ENCODE data around the gene VWA5B2. TPM values are rescaled to one million over a fixed set of nuclear protein-coding genes. Genes with fewer than 3 reads are reported as not detected.
"Not testable (repeated sequence)": the region's sequence is repeated elsewhere in the genome, so short reads cannot be mapped to it uniquely, and the experiment has no call there.

Gene VWA5B2
- polyA plus RNA-seq, 4 donors, result 0.29 to 2.3 (median 1.6) TPM

DNA sequence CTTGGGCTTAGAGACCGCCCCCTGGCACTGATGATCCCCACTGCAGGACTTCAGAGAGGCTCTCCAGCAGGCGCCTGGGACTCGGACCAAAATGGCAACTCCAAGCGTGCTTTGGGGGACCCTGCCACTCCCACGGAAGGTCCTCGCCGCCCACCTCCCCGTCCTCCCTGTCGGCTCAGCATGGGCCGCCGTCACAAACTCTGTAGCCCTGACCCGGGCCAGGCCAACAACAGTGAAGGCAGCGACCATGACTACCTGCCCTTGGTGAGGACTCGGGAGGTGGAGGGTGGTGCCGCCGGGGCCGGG lies 11.7 kb downstream of the VWA5B2 start:
- no peak for DNase-seq (ENCODE audit: low read depth in 4 of 4, low spot score in 3 of 4)

DNA sequence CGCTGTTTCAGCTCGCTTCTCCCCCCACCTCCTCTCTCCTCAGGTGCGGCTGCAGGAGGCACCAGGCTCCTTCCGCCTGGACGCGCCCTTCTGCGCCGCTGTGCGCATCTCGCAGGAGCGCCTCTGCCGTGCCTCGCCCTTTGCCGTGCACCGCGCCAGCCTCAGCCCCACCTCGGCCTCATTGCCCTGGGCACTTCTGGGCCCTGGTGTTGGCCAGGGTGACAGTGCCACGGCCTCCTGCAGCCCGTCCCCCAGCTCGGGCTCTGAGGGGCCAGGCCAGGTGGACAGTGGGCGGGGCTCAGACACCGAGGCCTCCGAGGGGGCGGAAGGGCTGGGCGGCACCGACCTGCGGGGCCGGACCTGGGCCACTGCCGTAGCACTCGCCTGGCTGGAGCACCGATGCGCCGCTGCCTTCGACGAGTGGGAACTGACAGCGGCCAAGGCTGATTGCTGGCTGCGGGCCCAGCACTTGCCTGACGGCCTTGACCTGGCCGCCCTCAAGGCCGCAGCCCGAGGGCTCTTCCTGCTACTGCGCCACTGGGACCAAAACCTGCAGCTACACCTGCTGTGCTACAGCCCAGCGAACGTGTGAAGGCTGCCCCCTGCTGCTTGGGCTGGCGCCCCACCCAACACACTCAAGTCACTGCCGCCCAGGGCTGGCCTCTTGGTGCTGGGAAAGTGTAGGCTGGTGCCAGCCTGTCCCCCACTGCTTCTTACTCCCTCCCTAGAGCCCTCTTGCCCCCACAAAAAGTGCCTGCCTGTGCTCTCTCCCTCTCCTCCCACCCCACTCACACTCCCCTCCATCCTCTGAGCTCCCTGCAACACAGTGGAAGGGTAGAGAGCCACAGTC lies 12.3 kb downstream of the VWA5B2 start:
- no peak for DNase-seq (ENCODE audit: low read depth in 4 of 4, low spot score in 3 of 4)

DNA sequence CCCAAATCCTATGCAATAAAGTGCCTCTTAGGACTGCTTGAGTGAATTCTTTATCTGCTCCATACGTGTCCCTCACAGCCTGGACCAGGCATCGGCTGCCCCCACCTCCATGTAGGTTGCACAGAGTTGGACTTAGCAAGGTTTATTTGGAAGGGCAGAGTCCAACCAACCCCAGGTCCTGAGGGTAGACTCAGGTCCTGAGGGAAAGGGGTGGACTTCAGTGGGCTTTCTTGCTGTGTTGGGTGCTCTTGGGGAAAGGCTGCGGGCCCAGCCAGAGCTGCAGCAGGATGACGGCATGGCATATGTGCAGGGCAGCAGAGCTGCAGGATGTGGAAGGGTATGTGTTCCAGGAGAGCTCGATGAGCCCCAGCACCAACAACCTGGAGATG lies 12.9 kb downstream of the VWA5B2 start:
- DNase-seq (ENCODE audit: low read depth in 4 of 4, low spot score in 3 of 4), result no peak

DNA sequence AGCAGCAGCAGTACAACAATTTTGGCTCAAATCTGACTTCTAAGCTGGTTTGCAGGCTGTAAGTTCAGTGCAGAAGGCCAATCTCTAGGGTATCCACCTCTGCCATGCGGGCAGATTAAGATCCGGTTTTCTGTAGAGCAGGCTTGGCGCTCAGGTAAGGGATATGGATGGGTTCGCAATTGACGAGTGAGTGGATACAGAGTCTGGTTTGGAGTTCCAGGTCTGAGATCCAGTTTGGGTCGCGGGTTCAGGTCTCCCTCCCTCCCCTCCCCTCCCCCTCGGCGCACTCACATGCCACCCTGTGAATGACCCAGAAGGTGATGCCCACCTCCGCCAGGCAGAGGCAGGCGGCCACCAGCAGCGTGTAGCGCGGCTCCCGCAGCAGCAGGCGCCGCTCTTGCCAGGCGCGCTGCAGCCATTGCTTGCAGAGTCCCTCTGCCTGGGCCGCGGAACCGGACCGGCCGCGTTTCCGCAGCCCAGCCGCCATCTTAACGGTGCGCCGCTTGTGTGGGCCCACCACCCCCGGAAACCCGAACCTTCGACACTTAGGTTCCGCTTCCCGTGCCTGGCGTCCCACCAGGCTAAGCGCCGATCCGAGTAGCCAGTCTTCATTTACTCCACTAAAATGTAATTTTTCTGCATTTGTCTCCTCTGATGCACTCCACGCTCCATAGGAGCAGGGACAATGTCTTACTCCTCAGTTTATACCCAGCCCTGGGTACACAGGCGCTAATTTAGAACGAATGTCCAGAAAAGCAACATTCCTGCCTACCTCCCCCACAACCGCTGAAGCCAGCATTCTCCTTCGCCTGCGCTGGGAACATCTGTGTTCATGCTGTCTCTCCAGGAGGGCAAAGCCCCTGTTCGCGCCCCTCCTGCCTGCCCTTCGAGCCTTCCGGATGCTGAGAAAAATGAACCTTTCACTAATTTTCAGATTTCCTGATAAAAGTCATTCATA lies 19.3 kb downstream of the VWA5B2 start, which contains the start of gene ALG3:
TSS of gene ALG3 (minus strand) at position 509 of the 958 bp plus-strand sequence. CDS start at position 487, 22 bp downstream.
- DNase-seq (ENCODE audit: low read depth in 4 of 4, low spot score in 3 of 4), result peak in 2 of 4 donors; percentile 77 to 79

DNA sequence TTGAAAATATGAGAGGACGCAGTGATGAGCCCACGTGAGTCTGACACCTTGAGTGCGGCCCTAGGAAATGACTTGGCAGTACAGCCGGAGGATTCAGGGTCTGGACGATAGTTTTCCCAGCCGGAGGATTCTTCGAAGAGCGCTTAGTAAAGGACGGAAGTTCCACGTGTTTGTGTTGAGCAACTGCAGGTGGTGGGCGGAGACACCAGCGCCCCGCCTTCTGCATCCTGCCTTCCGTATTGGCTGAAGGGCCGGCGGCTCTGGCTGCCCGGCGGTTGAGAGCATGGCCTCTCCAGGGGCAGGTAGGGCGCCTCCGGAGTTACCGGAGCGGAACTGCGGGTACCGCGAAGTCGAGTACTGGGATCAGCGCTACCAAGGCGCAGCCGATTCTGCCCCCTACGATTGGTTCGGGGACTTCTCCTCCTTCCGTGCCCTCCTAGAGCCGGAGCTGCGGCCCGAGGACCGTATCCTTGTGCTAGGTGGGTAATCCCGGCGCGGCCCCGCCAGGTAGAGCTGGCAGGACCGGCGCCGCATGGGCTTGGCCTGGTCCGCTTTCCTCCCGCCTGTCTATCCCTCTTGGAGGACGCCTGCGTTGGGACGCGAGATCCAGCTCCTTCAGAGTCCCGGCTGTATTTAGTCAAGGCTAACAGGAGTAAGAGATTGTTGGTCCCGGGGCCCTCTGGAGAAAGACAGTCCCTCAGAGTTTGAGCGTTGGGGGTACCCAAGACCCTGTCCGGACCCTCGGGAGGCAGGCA lies 20.2 kb downstream of the VWA5B2 start, which contains the start of gene EEF1AKMT4:
TSS of gene EEF1AKMT4 (plus strand) at position 261 of the 755 bp plus-strand sequence. CDS start at position 284, 23 bp downstream.
- DNase-seq (ENCODE audit: low read depth in 4 of 4, low spot score in 3 of 4), result peak; percentile 76 to 89 (median 84)

DNA sequence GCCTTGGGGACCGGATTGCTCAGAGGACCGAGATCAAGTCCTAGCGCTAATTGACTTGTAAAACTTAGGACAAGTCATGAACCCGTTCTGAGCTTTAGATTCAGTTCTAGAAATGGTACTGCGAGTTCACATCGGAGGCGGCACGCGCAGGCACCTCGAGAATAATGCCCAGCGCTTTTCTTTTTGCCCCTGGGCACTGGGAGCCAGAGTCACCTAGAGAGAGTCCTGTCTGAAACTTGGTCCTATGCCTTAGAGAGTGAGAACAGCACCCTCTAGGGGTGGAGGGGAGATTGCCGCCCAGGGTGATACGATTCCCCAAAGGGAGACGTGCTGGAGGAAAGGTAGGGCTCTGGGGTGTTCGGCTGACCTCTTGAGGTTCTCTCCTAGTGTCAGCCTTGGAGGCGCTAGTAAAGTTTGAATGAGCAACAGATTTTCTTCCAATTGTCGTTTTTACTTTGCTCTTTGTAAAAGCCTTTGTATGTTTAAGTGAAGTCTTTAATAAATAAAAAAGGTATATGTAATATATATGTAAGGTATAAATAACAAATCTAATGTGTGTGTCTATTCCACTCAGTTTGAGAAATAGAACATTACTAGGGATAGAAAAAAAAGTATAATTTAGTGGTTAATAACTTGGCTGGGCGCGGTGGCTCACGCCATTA lies 20.9 kb downstream of the VWA5B2 start:
- peak in 1 of 4 donors; percentile 70 for DNase-seq (ENCODE audit: low read depth in 4 of 4, low spot score in 3 of 4)

DNA sequence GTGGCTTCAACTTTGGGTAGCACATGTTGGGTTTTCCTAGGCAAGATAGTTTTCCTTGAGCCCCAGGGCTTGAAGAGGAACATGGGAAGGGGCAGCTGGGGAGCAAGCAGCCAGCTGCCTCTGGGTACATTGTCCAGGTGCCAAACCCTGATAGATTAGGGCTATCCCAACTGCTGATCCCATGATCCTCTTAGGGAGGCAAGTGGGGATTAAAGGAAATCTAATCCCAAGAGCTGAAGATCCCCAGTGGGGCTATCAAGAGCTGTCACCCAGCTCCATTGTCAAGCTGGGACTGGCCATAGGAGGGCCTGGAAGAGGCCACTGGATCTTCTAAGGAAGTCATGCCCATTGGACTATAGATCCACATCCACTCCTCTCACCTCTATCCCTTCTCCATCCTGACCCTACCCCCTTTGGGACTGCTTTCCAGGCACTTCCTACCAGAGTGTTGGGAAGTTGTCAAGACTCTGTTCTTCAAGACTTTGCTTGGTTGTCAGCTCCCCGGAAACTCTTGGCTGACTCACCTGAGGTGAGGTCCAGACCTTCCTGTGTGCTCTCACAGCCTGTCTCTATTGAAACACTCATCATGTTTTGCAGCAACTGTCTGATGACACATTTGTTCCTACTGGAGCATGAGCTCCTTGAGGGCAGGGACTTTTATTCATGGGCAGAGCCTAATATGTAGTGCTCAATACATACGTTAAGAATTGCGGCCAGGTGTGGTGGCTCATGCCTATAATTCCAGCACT lies 26.1 kb downstream of the VWA5B2 start:
- no peak for DNase-seq (ENCODE audit: low read depth in 4 of 4, low spot score in 3 of 4)

DNA sequence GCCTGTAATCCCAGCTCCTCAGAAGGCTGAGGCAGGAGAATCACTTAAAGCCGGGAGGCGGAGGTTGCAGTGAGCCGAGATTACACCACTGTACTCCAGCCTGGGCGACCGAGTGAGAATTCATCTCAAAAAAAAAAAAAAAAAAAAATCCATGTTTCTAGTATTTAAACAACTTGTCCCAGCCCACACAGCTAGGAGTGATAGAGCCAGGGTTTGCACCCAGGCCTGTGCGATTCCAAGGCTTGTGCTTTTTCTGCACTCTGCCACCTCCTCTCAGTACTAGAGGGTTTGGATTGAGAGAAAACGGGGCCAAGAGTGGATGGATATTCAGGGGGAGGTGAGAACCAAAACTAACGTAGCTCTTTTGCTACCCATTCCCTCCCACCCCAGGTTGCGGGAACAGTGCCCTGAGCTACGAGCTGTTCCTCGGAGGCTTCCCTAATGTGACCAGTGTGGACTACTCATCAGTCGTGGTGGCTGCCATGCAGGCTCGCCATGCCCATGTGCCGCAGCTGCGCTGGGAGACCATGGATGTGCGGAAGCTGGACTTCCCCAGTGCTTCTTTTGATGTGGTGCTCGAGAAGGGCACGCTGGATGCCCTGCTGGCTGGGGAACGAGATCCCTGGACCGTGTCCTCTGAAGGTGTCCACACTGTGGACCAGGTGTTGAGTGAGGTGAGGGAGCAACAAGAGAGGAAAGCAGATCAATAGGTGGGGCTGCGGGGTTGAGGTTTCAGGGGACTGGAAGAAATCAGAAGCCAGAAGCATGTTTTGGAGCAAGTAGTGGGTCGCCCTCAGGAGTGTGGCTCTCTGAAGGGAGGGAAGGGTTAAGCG lies 27.9 kb downstream of the VWA5B2 start:
- no peak for DNase-seq (ENCODE audit: low read depth in 4 of 4, low spot score in 3 of 4)

DNA sequence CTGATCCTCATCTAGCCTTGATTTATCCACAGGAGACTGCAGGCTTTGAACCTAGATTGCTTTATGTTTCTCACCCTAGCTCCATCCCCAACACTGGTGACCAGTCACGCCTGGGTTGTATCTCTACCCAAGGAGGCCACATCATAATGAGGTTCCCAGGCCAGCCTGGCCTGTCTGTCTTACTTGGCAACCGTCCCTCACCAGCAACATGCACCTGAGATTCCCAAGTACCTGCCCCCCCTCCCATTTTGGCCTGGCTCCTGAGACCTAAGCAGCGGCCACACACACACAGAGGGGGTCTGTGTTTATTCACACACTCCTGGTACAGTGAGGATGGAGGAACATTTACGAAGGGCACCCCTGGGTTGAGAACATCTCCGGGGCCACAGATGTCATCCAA lies 29.5 kb downstream of the VWA5B2 start:
- DNase-seq (ENCODE audit: low read depth in 4 of 4, low spot score in 3 of 4), result no peak

DNA sequence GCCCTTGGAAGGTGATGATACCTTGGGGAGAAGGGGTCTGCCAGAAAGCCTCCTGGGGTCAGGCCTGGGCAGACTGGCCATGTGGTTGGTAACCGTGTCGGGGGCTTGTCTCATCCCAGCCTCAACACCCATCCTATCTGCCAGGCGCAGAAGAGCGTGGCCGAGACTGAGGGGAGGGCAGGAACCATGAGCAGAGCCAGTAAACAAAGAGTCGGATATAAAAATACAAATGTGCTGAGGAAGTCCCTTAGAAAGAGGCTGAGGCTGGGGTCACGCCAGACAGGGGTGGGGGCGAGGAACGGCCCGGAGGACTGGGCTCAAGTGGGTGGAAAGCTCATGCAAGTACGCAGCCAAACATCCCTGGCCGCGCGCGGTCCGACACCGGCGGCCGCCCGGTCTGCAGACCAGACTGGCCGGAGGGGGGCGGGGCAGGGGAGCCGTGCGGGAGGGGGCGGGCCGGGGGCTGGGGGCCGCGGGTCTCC lies 30.1 kb downstream of the VWA5B2 start:
- DNase-seq (ENCODE audit: low read depth in 4 of 4, low spot score in 3 of 4), result no peak

DNA sequence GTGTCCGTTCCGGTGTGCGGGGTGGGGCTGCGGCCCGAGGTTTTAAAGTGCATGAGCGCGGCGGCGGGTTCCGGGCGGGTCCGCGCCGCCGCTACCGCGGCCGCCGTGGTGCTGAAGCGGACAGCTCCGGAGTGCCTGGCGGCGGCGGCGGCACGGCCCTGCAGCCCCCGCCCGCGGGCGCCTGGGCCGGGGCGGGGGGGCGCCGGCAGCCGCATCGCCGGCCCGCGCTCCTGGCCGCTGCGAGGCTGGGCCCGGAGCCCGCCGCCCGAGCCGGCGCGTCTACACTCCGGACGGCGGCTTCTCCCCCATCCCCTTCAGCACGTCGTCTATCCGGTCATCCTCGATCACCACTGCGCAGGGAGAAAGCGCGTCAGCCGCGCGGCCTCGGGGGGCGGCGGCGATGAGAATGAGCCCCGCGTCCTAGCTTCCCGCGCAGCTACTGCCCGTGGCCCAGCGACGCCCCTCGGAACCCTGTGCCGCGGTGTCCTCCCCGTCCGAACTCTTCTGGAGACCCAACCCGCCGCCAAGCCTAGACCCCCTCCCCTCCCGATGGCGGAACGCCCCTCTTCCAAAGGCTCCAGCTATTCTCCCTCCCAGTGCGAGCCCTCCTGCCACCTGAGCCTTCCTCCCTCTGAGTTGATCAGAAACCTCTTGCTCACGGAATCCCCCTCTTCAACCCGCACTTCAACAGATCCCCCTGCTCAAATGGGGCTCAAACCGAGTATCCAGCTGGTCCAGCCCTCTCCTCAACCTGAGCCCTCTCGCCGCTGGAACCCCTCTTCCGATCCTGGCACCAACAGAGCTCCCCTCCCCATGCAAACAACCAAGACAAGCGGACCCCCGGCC lies 30.7 kb downstream of the VWA5B2 start:
- no peak for DNase-seq (ENCODE audit: low read depth in 4 of 4, low spot score in 3 of 4)

DNA sequence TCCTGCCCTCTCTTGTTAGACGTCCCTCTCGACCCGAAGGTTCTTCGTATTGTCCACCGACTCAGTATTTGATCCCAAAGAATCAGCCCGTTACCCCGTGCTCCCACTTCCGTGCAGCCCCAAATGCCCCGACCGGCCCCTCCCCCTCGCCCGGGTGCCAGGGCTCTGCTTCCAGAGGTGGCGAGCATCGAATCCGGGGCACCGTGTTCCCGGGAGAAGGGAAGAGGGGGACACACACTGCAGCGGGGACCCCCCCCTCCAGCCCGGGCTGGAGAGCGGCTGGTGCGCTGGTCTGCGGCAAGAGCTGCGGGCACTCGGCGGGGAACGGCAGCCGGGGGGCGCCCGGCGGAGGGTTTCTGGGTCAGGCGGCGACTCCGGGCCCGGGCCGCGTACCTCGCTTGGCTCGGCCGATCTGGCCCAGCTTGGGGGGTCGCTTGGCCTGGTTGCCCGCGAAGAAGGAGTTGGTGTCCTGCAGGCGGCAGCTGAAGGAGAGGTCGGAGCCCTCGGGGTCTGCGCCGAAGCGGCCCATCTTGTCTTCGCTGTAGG lies 31.4 kb downstream of the VWA5B2 start:
- DNase-seq (ENCODE audit: low read depth in 4 of 4, low spot score in 3 of 4), result no peak

DNA sequence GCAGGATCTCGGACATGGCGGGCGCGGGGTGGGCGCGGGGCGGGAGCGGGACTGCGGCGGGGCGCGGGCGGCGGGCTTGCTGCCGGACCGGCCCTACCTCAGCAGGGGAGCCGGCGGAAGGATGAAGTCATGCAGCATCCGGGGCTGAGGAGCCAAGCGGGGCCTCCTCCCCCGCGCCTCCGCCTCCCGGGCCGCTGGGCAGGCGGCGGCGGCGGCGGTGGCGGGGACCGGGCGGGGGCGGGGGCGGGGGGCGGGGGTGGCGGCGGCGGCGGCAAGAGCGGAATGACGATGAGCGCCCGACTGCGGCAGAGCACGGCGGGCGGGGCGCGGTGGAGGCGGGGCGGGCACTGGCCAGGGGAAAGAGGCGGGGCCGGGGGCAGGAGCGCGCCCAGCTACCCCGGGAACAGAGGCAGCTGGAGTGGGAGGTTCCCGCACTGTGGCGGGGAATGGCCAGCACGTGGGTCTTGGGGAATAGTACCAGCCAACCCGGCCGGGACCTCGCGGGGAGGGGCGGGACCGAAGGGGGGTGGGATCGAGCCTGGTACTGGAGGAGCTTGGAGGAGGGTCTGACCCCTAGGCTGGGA lies 32.0 kb downstream of the VWA5B2 start, which contains the start of gene CAMK2N2:
TSS of gene CAMK2N2 (minus strand) at position 284 of the 584 bp plus-strand sequence. CDS start at position 16, 268 bp downstream.
- no peak for DNase-seq (ENCODE audit: low read depth in 4 of 4, low spot score in 3 of 4)

DNA sequence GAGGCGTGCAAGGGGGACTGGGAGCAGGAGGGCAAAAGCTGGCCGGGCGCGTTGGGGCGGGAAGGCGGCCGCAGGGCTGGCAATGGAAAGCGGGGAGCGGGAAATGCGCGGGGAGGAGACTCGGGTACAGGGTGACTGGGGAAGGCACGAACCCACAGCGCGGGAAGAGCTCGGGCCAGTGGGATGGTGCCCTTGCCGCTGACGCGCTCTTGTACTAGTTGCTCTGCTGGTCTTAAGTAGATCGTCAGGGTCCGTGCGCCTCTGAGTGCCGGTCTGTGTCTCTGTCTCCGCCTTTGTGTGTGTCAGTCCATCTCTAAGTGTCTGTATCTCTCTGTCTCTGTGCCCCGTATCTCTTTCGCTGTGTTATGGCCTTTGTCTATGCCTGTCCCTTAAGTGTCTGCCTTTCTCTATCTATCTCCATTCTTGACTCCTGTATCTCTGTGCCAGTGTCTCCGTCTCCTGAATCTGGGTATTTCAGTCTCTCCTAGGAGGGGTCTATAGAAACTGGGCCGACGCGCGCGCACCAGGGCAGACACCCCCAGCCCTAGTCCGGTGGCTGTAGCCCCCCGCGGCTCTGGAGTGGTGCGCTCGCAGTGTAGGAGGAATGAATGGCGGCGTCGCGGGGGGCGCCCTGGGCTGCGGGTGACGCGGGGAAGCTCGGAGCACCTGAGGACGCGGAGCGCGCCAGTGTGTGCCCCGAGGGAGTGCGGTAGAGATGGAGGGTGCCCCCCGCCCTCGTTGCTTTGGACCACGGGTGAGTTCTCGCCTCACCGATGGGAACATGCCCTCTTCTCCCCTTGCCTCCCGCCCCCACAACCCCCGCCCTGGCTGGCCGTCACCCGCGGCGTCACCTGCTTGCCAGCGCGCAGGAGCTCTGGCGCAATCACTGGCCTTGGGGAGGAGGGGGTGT lies 32.7 kb downstream of the VWA5B2 start:
- no peak for DNase-seq (ENCODE audit: low read depth in 4 of 4, low spot score in 3 of 4)

DNA sequence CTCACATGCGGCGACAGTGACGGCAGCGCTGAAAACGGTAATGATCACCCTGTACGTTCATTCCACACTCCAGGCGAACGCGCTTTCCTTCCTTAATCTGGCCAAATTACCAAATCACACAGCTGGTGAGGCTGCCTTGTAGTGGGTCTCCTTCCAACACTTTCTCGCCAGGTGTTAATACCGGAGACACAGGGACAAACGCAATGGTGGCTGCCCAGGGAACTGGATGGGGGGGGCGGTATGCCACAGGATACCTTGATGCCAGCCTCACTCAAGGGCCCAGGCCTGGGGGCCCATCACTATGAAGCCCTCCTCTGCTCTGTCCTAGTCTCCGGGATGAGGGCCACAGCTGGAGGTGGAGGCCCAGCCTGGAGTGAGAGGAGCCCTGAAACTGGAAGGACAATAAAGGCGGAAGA lies 33.4 kb downstream of the VWA5B2 start:
- no peak for DNase-seq (ENCODE audit: low read depth in 4 of 4, low spot score in 3 of 4)

DNA sequence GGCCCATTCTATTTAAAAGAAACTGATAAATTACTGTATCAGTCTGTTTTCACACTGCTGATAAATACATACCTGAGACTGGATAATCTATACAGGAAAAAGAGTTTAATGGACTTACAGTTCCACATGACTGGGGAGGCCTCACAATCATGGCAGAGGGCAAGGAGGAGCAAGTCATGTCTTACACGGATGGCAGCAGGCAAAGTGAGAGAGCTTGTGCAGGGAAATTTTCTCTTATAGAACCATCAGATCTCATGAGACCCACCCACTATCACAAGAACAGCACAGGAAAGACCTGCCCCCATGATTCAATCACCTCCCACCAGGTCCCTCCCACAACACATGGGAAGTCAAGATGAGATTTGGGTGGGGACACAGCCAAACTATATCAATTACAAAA lies 37.9 kb downstream of the VWA5B2 start:
- not testable (repeated sequence) for DNase-seq (ENCODE audit: low read depth in 4 of 4, low spot score in 3 of 4)
